ENCODE data around the gene AFF3.

Gene AFF3

DNA sequence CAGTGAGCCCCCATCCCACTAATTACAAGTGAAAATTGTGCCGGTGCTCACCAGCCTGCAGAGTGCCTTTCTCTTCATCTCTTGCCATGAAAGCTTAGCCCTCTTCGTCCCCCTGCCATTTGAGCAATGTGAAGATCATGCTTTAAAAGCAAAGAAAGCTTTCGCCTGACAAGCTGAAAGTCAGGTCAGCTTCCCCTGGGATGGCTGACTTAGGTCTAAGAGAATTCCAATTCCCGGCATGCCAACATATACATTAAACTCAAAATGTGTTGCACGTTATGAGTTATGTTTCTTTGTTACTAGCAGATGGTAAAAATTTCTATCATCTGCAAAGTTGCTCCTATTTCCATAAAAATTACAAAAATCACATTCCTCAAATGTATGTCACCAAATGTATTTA is 129.8 kb downstream of the AFF3 start:
- DNase-seq (ENCODE audit: low read depth, low spot score) = no peak

DNA sequence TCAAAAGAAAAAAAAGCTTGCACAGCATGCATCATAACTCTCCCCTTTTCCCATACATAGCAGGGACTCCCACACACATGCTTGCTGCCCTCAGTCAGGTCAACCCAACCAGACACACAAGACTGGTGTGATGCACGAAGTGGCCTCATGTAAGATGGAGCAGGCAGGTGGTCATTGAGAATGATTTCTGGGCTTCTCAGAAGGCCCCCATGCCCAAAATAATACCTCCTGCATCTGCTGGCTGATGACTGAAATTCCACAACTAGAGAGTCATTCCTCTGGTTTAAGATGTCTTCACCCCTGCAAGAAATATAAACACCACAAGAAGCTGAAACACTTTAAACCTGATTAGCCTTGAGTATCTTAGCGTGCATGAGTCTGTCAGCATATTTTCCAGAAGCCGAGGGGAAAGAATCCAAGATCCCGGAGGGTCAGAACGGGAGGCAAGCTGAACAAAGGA is 131.1 kb downstream of the AFF3 start:
- DNase-seq (ENCODE audit: low read depth, low spot score) = peak; percentile 82

- DNase-seq (ENCODE audit: low read depth, low spot score) = no peak
These were observed 131.8 kb downstream of the AFF3 start for GRCh38 chr2:100010606-100011005.

DNA sequence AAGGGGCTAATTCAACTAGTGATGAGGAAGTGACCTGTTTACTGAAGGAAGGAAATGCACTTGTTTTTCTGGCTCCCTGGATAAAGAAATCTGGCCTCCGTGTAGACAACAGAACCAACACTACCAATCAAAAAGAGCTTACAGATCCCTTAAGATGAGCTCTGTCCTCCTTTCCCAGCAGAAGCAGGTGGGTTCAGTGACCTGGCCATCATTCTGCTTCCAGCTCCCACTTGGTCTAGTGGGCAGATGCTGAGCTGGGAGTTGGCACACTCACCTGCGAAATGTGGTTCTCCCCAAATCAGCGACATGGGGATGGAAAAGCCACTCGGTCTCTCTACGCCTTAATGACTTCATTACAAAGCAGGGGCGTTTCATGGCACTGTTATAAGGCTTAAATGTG is 132.6 kb downstream of the AFF3 start:
- no peak for DNase-seq (ENCODE audit: low read depth, low spot score)

- DNase-seq (ENCODE audit: low read depth, low spot score) = no peak
These were observed 133.4 kb downstream of the AFF3 start for GRCh38 chr2:100008956-100009355.

DNA sequence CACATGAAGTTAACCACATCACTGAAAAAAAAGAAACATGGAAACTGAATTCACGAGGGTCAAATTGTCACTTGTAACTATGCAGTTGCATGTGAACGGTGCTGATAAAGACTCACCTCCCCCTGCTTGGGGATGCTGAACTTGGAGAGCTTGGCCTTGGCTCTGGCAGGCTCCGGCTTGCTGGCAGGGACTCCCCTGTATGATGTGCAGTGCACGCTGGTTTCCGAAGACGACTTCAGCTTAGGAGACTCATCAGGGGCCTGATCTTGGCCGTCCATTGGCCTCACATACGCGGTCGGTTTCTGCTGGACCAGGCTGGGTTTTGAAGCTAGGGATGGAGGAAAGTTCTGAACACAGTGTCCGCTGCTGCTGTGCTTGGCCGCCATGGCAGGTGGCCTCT is 135.9 kb downstream of the AFF3 start:
- no peak for DNase-seq (ENCODE audit: low read depth, low spot score)

DNA sequence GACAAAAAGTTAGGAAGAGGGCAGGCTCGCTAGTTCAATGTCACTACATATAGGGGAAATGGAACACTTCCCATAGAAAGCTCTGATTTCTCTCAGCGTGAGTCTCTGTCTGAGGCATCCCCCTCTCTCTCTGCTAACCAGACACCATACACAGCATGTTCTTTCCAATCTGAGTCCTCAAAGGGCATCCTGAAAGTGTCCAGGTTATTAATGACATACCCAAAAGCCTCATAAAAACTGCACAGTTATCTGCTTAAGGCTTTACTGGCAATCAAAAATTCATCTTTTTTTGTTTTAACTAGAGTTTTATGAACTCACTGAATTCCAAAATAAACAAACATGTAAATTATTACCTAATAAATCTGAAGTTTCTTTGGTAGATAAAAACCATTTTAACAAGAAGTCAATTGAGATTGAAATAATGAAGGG is 137.4 kb downstream of the AFF3 start:
- no peak for DNase-seq (ENCODE audit: low read depth, low spot score)

DNA sequence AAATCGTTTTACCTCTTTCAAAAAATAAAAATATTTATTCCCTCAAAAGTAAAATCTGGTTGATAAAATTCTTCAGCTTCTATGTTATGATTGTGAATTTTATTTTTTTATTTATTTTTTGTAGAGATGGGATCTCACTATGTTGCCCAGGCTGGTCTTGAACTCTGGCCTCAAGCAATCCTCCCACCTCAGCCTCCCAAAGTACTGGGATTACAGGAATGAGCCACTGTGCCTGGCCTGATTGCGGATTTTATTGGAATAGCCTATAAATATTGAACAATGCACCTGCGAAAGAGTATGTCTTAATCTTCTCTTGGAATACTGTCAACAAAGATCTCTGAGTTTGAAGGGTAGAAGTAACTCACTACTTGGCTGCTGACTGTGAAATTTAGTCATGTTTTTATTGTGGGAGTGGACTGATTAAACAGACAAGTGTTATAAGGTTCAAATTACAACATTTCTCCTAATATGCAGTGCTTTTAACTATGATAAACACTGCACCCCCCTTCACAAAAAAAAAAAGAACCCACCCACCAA is 138.0 kb downstream of the AFF3 start:
- no peak for DNase-seq (ENCODE audit: low read depth, low spot score)

GRCh38 chr2:100002059-100002458 is 140.3 kb downstream of the AFF3 start:
- no peak for DNase-seq (ENCODE audit: low read depth, low spot score)

GRCh38 chr2:100000915-100001707 is 141.3 kb downstream of the AFF3 start:
- no peak for DNase-seq (ENCODE audit: low read depth, low spot score)

GRCh38 chr2:99998651-99999320 is 143.6 kb downstream of the AFF3 start:
- DNase-seq (ENCODE audit: low read depth, low spot score) = no peak

DNA sequence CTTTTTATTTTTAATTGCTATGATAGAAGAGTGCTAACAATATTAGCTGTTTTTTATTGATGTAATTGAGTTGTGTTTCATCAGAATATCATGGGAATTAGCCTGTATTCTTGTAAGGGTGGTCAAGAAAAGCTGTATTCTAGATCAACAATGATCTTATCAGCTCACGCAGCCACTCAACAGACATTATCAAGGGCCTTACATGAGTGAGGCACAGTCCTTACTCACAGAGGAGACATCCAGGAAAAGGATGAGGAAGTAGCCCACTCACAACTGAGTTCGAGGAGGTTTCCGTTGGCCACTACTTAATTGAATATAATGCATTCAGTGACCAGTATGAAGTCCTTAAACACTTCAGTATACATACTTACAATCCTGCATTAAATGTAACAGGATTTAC is 152.5 kb downstream of the AFF3 start:
- DNase-seq (ENCODE audit: low read depth, low spot score) = no peak

DNA sequence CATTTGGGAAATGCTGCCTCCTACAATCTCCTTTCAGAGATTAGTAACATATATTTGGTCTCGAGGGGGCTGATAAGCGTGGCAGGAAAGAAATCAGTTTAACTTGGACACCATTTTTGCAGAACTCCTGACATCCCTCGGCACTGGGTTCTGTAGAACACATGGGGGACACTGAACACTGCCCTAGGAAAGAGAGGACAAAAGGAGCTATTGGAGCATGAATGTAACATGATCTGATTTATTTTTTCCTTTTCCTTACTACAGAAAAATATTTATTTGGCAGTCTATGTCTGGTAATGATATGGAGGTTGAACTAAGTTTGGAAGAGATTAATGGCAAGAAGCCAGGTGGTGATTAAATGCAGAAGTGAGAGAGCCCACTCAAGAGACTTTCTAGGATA is 153.8 kb downstream of the AFF3 start:
- no peak for DNase-seq (ENCODE audit: low read depth, low spot score)

DNA sequence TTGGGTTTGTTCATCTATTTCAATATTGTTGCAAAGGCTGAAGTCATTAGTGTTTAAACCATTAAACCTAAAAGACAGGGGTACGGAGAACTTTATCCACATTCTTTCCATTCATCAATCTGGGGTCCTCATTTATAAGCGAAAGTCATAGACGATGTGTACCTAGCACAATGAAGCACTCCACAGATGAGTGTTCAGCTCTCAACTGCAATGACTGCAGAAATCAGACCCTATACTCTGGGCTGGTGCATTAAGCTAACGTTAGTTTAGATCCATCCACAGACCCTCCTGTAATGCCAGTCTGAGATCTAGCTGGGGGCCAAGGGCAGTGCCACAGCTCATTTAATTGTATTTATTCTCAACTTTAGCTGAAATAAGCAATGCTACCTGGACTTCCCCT is 155.2 kb downstream of the AFF3 start:
- no peak for DNase-seq (ENCODE audit: low read depth, low spot score)

DNA sequence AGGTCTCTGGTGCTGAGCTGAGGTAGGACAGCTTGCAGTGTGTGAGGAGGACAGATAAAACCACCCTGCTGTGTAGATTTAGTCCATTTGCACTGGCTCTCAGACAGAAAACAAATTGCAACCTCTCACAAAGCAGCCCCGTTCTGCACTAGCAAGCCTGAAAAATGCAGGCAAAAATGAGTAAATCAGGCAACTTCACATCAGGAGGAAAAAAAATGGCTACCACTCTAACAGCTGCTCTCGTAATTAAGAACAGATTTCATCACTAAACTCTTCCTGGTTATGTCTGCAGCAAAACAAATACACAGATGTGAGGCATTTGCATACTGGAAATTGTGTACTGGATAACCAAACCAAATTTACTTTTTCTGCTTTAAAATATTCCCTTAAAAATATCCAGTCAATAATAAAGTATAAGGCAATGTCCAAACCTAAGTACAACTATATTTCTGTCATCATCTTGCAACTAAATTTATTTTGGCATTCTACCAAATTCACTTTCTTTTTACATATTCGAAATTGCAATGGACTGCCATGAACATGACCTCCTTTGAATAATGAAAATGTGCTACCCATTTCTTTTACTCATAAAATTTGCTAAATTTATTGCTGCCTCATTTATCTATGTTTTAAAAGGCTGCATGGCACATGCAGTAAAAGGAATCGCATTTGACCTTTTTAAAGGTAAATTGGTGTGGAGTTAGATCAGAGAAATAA is 157.4 kb downstream of the AFF3 start:
- DNase-seq (ENCODE audit: low read depth, low spot score) = peak; percentile 27

DNA sequence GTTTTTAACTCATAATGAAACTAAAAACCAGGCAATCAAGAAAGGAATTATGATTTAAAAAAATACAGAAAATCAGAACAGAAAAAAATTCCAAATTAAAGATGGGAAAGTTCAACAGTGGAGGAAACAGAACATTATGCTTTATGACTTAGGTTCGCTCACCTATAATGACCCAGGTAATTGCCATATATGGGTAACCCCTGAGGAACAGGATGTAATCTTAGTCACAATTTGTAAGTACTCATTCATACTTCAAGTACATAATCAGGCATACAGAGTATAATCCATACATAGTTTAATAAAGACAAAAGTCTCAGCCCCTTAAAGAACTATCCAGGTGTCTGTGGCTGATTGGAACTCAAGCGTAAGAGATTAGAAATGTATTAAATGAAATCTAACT is 159.6 kb downstream of the AFF3 start:
- DNase-seq (ENCODE audit: low read depth, low spot score) = no peak

GRCh38 chr2:99981840-99982239 is 160.6 kb downstream of the AFF3 start:
- no peak for DNase-seq (ENCODE audit: low read depth, low spot score)

GRCh38 chr2:99980176-99980575 is 162.2 kb downstream of the AFF3 start:
- no peak for DNase-seq (ENCODE audit: low read depth, low spot score)

DNA sequence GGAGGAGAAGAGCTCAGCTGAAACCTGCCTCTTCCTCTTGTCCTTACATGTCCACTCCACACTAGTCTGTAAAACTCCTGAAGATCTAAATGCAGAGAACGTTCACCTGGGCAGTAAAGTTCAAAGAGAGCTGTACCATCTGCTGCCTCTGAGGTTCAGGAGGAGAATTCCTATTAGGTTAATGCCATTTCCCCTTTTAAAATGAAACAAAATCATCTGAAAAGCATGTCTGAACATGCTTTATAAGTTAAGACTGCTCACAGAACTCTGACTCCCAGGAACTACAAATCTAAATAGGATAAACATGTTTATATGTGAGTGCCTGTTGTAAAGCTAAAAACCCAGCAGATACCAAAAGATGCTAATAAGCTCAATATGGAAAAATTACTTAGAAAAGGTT is 164.4 kb downstream of the AFF3 start:
- no peak for DNase-seq (ENCODE audit: low read depth, low spot score)

- no peak for DNase-seq (ENCODE audit: low read depth, low spot score)
These were observed 167.0 kb downstream of the AFF3 start for GRCh38 chr2:99975386-99975785.

- no peak for DNase-seq (ENCODE audit: low read depth, low spot score)
These were observed 167.6 kb downstream of the AFF3 start for GRCh38 chr2:99974682-99975375.

DNA sequence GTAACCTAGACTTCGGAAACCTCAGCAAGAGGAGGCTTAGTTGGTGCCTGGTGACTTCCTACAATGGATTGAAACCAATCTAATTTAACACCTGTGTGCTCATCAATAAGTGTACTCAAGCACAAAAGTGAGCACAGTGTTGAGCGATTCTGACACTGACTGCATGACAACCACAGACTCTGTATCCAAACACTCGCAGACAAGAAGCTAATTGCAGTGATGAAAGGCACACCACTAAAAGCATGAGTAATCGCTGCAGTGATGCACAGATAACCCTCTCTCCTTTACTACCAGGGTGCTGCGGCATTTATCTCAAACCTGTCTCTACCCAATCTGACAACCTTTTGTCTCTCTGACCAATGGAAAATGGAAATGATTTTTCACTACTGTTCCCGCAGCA is 168.1 kb downstream of the AFF3 start:
- no peak for DNase-seq (ENCODE audit: low read depth, low spot score)

Data from brain pericyte (primary cell).